ENCODE data around the gene TMCO6. TPM values are rescaled to one million over a fixed set of nuclear protein-coding genes. Genes with fewer than 3 reads are reported as not detected.
"Not testable (repeated sequence)": the region's sequence is repeated elsewhere in the genome, so short reads cannot be mapped to it uniquely, and the experiment has no call there.

TMCO6 gene
- total and polyA plus RNA-seq, 2 donors from 2014 or later, result 7.6 to 19.0 TPM

GRCh38 chr5:140598836-140599235 is 40.4 kb upstream of the TMCO6 start:
- TF ChIP-seq CTCF (IDR thresholded peaks at IDR 0.05; ENCODE audit: borderline replicate concordance, extremely low read depth, insufficient read depth), result no peak
- DNase-seq, result no peak
- H3K4me1 ChIP-seq (ENCODE audit: control insufficient read depth in 2 of 3, insufficient read depth in 2 of 3, low read depth in 1 of 3, low read length in 3 of 3), result peaks cover 0 to 5% (median 0%) of the 10 kb centered on the region in 3 donors
- H3K4me3 ChIP-seq (ENCODE audit: low read length in 3 of 3), result no peak overlapping the region
- no peak overlapping the region for H3K27ac ChIP-seq (ENCODE audit: low read depth in 2 of 2, low read length in 2 of 2)
- no peaks in the 10 kb centered on the region for H3K9me3 ChIP-seq (ENCODE audit: control insufficient read depth in 2 of 3, insufficient read depth in 1 of 3, low read length in 3 of 3)
- intact Hi-C loops (cut with DNase I), result no loop called here
- FAIRE-seq, result no peak
- no peak overlapping the region for H3K9ac ChIP-seq (ENCODE audit: low read length in 3 of 3)
- H3K36me3 ChIP-seq (ENCODE audit: control insufficient read depth in 2 of 3, insufficient read depth in 3 of 3, low read length in 3 of 3), result no peaks in the 10 kb centered on the region
- no peaks in the 10 kb centered on the region for H3K27me3 ChIP-seq (ENCODE audit: control insufficient read depth, insufficient read depth, low read length)

- no peak for TF ChIP-seq CTCF (IDR thresholded peaks at IDR 0.05; ENCODE audit: borderline replicate concordance, extremely low read depth, insufficient read depth)
- Histone ChIP-seq H3K27ac (ENCODE audit: low read depth in 2 of 2, low read length in 2 of 2) (no peak overlapping the region), H3K4me1 (ENCODE audit: control insufficient read depth in 2 of 3, insufficient read depth in 2 of 3, low read depth in 1 of 3, low read length in 3 of 3) (peaks cover 0 to 5% (median 0%) of the 10 kb centered on the region in 3 donors), H3K4me3 (ENCODE audit: low read length in 3 of 3) (no peak overlapping the region), H3K27me3 (ENCODE audit: control insufficient read depth, insufficient read depth, low read length) (no peaks in the 10 kb centered on the region), H3K9ac (ENCODE audit: low read length in 3 of 3) (no peak overlapping the region), H3K36me3 (ENCODE audit: control insufficient read depth in 2 of 3, insufficient read depth in 3 of 3, low read length in 3 of 3) (no peaks in the 10 kb centered on the region), H3K9me3 (ENCODE audit: control insufficient read depth in 2 of 3, insufficient read depth in 1 of 3, low read length in 3 of 3) (no peaks in the 10 kb centered on the region)
- DNase-seq (no peak), FAIRE-seq (no peak)
- intact Hi-C loops (cut with DNase I), result no loop called here
Observed at GRCh38 chr5:140600096-140600495, 39.2 kb upstream of the TMCO6 start.

GRCh38 chr5:140602147-140602546 is 37.1 kb upstream of the TMCO6 start:
- Histone ChIP-seq H3K36me3 (ENCODE audit: control insufficient read depth in 2 of 3, insufficient read depth in 3 of 3, low read length in 3 of 3) (no peaks in the 10 kb centered on the region), H3K27me3 (ENCODE audit: control insufficient read depth, insufficient read depth, low read length) (no peaks in the 10 kb centered on the region), H3K9ac (ENCODE audit: low read length in 3 of 3) (no peak overlapping the region), H3K27ac (ENCODE audit: low read depth in 2 of 2, low read length in 2 of 2) (no peak overlapping the region), H3K4me3 (ENCODE audit: low read length in 3 of 3) (no peak overlapping the region), H3K9me3 (ENCODE audit: control insufficient read depth in 2 of 3, insufficient read depth in 1 of 3, low read length in 3 of 3) (no peaks in the 10 kb centered on the region), H3K4me1 (ENCODE audit: control insufficient read depth in 2 of 3, insufficient read depth in 2 of 3, low read depth in 1 of 3, low read length in 3 of 3) (no peaks in the 10 kb centered on the region)
- intact Hi-C loops (cut with DNase I), result no loop called here
- FAIRE-seq (no peak), DNase-seq (no peak)
- no peak for TF ChIP-seq CTCF (IDR thresholded peaks at IDR 0.05; ENCODE audit: borderline replicate concordance, extremely low read depth, insufficient read depth)

- H3K27ac ChIP-seq (ENCODE audit: low read depth in 2 of 2, low read length in 2 of 2); H3K9me3 ChIP-seq (ENCODE audit: control insufficient read depth in 2 of 3, insufficient read depth in 1 of 3, low read length in 3 of 3); intact Hi-C loops (cut with DNase I); FAIRE-seq; H3K4me1 ChIP-seq (ENCODE audit: control insufficient read depth in 2 of 3, insufficient read depth in 2 of 3, low read depth in 1 of 3, low read length in 3 of 3); H3K4me3 ChIP-seq (ENCODE audit: low read length in 3 of 3); H3K9ac ChIP-seq (ENCODE audit: low read length in 3 of 3); H3K36me3 ChIP-seq (ENCODE audit: control insufficient read depth in 2 of 3, insufficient read depth in 3 of 3, low read length in 3 of 3); H3K27me3 ChIP-seq (ENCODE audit: control insufficient read depth, insufficient read depth, low read length); DNase-seq: not testable (repeated sequence)
Observed at GRCh38 chr5:140603446-140603698, 35.9 kb upstream of the TMCO6 start.

All from kidney (tissue), 14 donors.